ENCODE results near the gene PTPRN2.
A peak's percentile ranks its signal among the peaks of the same experiment; 100 is the strongest.
"Not testable (repeated sequence)": the region's sequence is repeated elsewhere in the genome, so short reads cannot be mapped to it uniquely, and the experiment has no call there.

PTPRN2 gene

GRCh38 chr7:158049271-158049670 is 538.4 kb downstream of the PTPRN2 start:
- no peak overlapping the region for H2BK5ac ChIP-seq (ENCODE audit: low read length)
- H3K23ac ChIP-seq (ENCODE audit: low read depth, low read length, poor library complexity) = no peak overlapping the region
- peak overlapping the region in 1 of 2 donors; percentile 37 for H3K4me3 ChIP-seq (ENCODE audit: low read length in 2 of 2)
- H2BK15ac ChIP-seq (ENCODE audit: low read length) = peak overlapping the region; percentile 11
- H3K27me3 ChIP-seq (ENCODE audit: control insufficient read depth in 3 of 3, insufficient read depth in 3 of 3, low read depth in 1 of 3, low read length in 3 of 3) = peaks cover 0 to 4% (median 0%) of the 10 kb centered on the region in 3 experiments
- H3K4me2 ChIP-seq (ENCODE audit: insufficient read depth, low read length, poor library complexity, severe bottlenecking) = no peak overlapping the region
- H2AFZ ChIP-seq (ENCODE audit: low read length) = no peak overlapping the region
- H4K8ac ChIP-seq (ENCODE audit: low read depth, low read length) = no peak overlapping the region
- H3K4ac ChIP-seq (ENCODE audit: low read length) = no peak overlapping the region
- H3K36me3 ChIP-seq (replicated peaks in 1 of 2; ENCODE audit: control insufficient read depth in 2 of 2, insufficient read depth in 2 of 2, low read length in 2 of 2) = no peaks in the 10 kb centered on the region
- H2BK12ac ChIP-seq (ENCODE audit: low read length) = no peak overlapping the region
- no peaks in the 10 kb centered on the region for H3K79me1 ChIP-seq (ENCODE audit: low read depth, low read length)
- peak overlapping the region; percentile 38 for H2AK5ac ChIP-seq (ENCODE audit: low read depth, low read length)
- H4K91ac ChIP-seq (ENCODE audit: low read depth, low read length, poor library complexity) = no peak overlapping the region
- H3K9ac ChIP-seq (ENCODE audit: low read depth, low read length, poor library complexity) = no peak overlapping the region
- H3K27ac ChIP-seq (replicated peaks; ENCODE audit: low read length) = no peak overlapping the region
- peak overlapping the region; percentile 14 for H2BK120ac ChIP-seq (ENCODE audit: low read depth, low read length)
- H3K4me1 ChIP-seq (ENCODE audit: control insufficient read depth in 2 of 2, insufficient read depth in 1 of 2, low read depth in 1 of 2, low read length in 2 of 2) = peaks cover 0 to 24% of the 10 kb centered on the region in 2 donors
- no CpG with 5 or more reads among the region's 8 CpGs for WGBS, 2 donors (ENCODE audit: extremely low coverage in 2 of 2, insufficient read length in 2 of 2, insufficient replicate concordance in 1 of 2)
- peak overlapping the region; percentile 65 for H3K18ac ChIP-seq (ENCODE audit: low read length)
- no peak overlapping the region for H3K14ac ChIP-seq (ENCODE audit: low read length)
- no peak for DNase-seq (ENCODE audit: low spot score)
- H3K9me3 ChIP-seq (replicated peaks in 1 of 2; ENCODE audit: control insufficient read depth in 2 of 2, insufficient read depth in 1 of 2, low read depth in 1 of 2, low read length in 2 of 2) = peaks cover 0 to 5% of the 10 kb centered on the region in 2 donors

- no peak overlapping the region for H3K4me2 ChIP-seq (ENCODE audit: insufficient read depth, low read length, poor library complexity, severe bottlenecking)
- no peak overlapping the region for H3K9ac ChIP-seq (ENCODE audit: low read depth, low read length, poor library complexity)
- H2AK5ac ChIP-seq (ENCODE audit: low read depth, low read length) = no peak overlapping the region
- H4K8ac ChIP-seq (ENCODE audit: low read depth, low read length) = peak overlapping the region; percentile 29
- no peak overlapping the region for H2BK5ac ChIP-seq (ENCODE audit: low read length)
- H2AFZ ChIP-seq (ENCODE audit: low read length) = no peak overlapping the region
- WGBS, 2 donors (ENCODE audit: extremely low coverage in 2 of 2, insufficient read length in 2 of 2, insufficient replicate concordance in 1 of 2) = 96% methylated on average over 1 of the region's 1 CpG; no CpG with 5 or more reads in 1 of the 2 donors
- H3K4ac ChIP-seq (ENCODE audit: low read length) = no peak overlapping the region
- H3K14ac ChIP-seq (ENCODE audit: low read length) = no peak overlapping the region
- no peak overlapping the region for H3K4me3 ChIP-seq (ENCODE audit: low read length in 2 of 2)
- peaks cover 0 to 4% (median 0%) of the 10 kb centered on the region in 3 experiments for H3K27me3 ChIP-seq (ENCODE audit: control insufficient read depth in 3 of 3, insufficient read depth in 3 of 3, low read depth in 1 of 3, low read length in 3 of 3)
- H2BK120ac ChIP-seq (ENCODE audit: low read depth, low read length) = no peak overlapping the region
- H2BK12ac ChIP-seq (ENCODE audit: low read length) = no peak overlapping the region
- peaks cover 0 to 26% of the 10 kb centered on the region in 2 donors for H3K4me1 ChIP-seq (ENCODE audit: control insufficient read depth in 2 of 2, insufficient read depth in 1 of 2, low read depth in 1 of 2, low read length in 2 of 2)
- H3K18ac ChIP-seq (ENCODE audit: low read length) = no peak overlapping the region
- no peak overlapping the region for H3K27ac ChIP-seq (replicated peaks; ENCODE audit: low read length)
- H3K23ac ChIP-seq (ENCODE audit: low read depth, low read length, poor library complexity) = no peak overlapping the region
- no peaks in the 10 kb centered on the region for H3K79me1 ChIP-seq (ENCODE audit: low read depth, low read length)
- no peak overlapping the region for H2BK15ac ChIP-seq (ENCODE audit: low read length)
- DNase-seq (ENCODE audit: low spot score) = no peak
- H3K9me3 ChIP-seq (replicated peaks in 1 of 2; ENCODE audit: control insufficient read depth in 2 of 2, insufficient read depth in 1 of 2, low read depth in 1 of 2, low read length in 2 of 2) = peaks cover 0 to 5% of the 10 kb centered on the region in 2 donors
- H3K36me3 ChIP-seq (replicated peaks in 1 of 2; ENCODE audit: control insufficient read depth in 2 of 2, insufficient read depth in 2 of 2, low read length in 2 of 2) = no peaks in the 10 kb centered on the region
- H4K91ac ChIP-seq (ENCODE audit: low read depth, low read length, poor library complexity) = no peak overlapping the region
Measured at GRCh38 chr7:158048569-158048968, 539.1 kb downstream of the PTPRN2 start.

- H4K91ac ChIP-seq (ENCODE audit: low read depth, low read length, poor library complexity) = peak overlapping the region; percentile 38
- peak overlapping the region; percentile 78 for H2BK12ac ChIP-seq (ENCODE audit: low read length)
- H3K27ac ChIP-seq (replicated peaks; ENCODE audit: low read length) = no peak overlapping the region
- no CpG with 5 or more reads among the region's 14 CpGs for WGBS, 2 donors (ENCODE audit: extremely low coverage in 2 of 2, insufficient read length in 2 of 2, insufficient replicate concordance in 1 of 2)
- DNase-seq (ENCODE audit: low spot score) = no peak
- peak overlapping the region; percentile 45 for H2BK15ac ChIP-seq (ENCODE audit: low read length)
- peak overlapping the region; percentile 25 for H3K14ac ChIP-seq (ENCODE audit: low read length)
- peak overlapping the region; percentile 62 for H3K23ac ChIP-seq (ENCODE audit: low read depth, low read length, poor library complexity)
- H3K36me3 ChIP-seq (replicated peaks in 1 of 2; ENCODE audit: control insufficient read depth in 2 of 2, insufficient read depth in 2 of 2, low read length in 2 of 2) = no peaks in the 10 kb centered on the region
- H2AK5ac ChIP-seq (ENCODE audit: low read depth, low read length) = peak overlapping the region; percentile 84
- no peak overlapping the region for H4K8ac ChIP-seq (ENCODE audit: low read depth, low read length)
- peak overlapping the region; percentile 56 for H2BK5ac ChIP-seq (ENCODE audit: low read length)
- H3K4me1 ChIP-seq (ENCODE audit: control insufficient read depth in 2 of 2, insufficient read depth in 1 of 2, low read depth in 1 of 2, low read length in 2 of 2) = peaks cover 0 to 22% of the 10 kb centered on the region in 2 donors
- peak overlapping the region; percentile 90 for H3K18ac ChIP-seq (ENCODE audit: low read length)
- peaks cover 0 to 5% of the 10 kb centered on the region in 2 donors for H3K9me3 ChIP-seq (replicated peaks in 1 of 2; ENCODE audit: control insufficient read depth in 2 of 2, insufficient read depth in 1 of 2, low read depth in 1 of 2, low read length in 2 of 2)
- no peaks in the 10 kb centered on the region for H3K79me1 ChIP-seq (ENCODE audit: low read depth, low read length)
- H3K27me3 ChIP-seq (ENCODE audit: control insufficient read depth in 3 of 3, insufficient read depth in 3 of 3, low read depth in 1 of 3, low read length in 3 of 3) = peaks cover 0 to 8% (median 0%) of the 10 kb centered on the region in 3 experiments
- no peak overlapping the region for H2AFZ ChIP-seq (ENCODE audit: low read length)
- H2BK120ac ChIP-seq (ENCODE audit: low read depth, low read length) = no peak overlapping the region
- H3K4me2 ChIP-seq (ENCODE audit: insufficient read depth, low read length, poor library complexity, severe bottlenecking) = no peak overlapping the region
- peak overlapping the region; percentile 78 for H3K9ac ChIP-seq (ENCODE audit: low read depth, low read length, poor library complexity)
- peak overlapping the region in 1 of 2 donors; percentile 11 for H3K4me3 ChIP-seq (ENCODE audit: low read length in 2 of 2)
- no peak overlapping the region for H3K4ac ChIP-seq (ENCODE audit: low read length)
Measured at GRCh38 chr7:158047391-158048059, 540.1 kb downstream of the PTPRN2 start.

GRCh38 chr7:158046246-158046645 is 541.4 kb downstream of the PTPRN2 start:
- not testable (repeated sequence) for DNase-seq (ENCODE audit: low spot score); H2BK15ac ChIP-seq (ENCODE audit: low read length)

More at GRCh38 chr7:158046246-158046645, 541.4 kb downstream of the PTPRN2 start:
- H3K27ac ChIP-seq (replicated peaks; ENCODE audit: low read length); H3K79me1 ChIP-seq (ENCODE audit: low read depth, low read length); H4K91ac ChIP-seq (ENCODE audit: low read depth, low read length, poor library complexity); H3K14ac ChIP-seq (ENCODE audit: low read length); H2AFZ ChIP-seq (ENCODE audit: low read length); H3K4me2 ChIP-seq (ENCODE audit: insufficient read depth, low read length, poor library complexity, severe bottlenecking); H3K36me3 ChIP-seq (replicated peaks in 1 of 2; ENCODE audit: control insufficient read depth in 2 of 2, insufficient read depth in 2 of 2, low read length in 2 of 2); H3K27me3 ChIP-seq (ENCODE audit: control insufficient read depth in 3 of 3, insufficient read depth in 3 of 3, low read depth in 1 of 3, low read length in 3 of 3); H4K8ac ChIP-seq (ENCODE audit: low read depth, low read length); H3K4ac ChIP-seq (ENCODE audit: low read length); H2BK120ac ChIP-seq (ENCODE audit: low read depth, low read length); H2BK5ac ChIP-seq (ENCODE audit: low read length); H2AK5ac ChIP-seq (ENCODE audit: low read depth, low read length); H3K4me3 ChIP-seq (ENCODE audit: low read length in 2 of 2); H3K9me3 ChIP-seq (replicated peaks in 1 of 2; ENCODE audit: control insufficient read depth in 2 of 2, insufficient read depth in 1 of 2, low read depth in 1 of 2, low read length in 2 of 2): not testable (repeated sequence)
- no CpG with 5 or more reads among the region's 12 CpGs for WGBS, 2 donors (ENCODE audit: extremely low coverage in 2 of 2, insufficient read length in 2 of 2, insufficient replicate concordance in 1 of 2)
- peak overlapping the region; percentile 10 for H3K23ac ChIP-seq (ENCODE audit: low read depth, low read length, poor library complexity)
- peak overlapping the region; percentile 2 for H2BK12ac ChIP-seq (ENCODE audit: low read length)
- peaks cover 0 to 19% of the 10 kb centered on the region in 2 donors for H3K4me1 ChIP-seq (ENCODE audit: control insufficient read depth in 2 of 2, insufficient read depth in 1 of 2, low read depth in 1 of 2, low read length in 2 of 2)
- H3K9ac ChIP-seq (ENCODE audit: low read depth, low read length, poor library complexity) = peak overlapping the region; percentile 57
- H3K18ac ChIP-seq (ENCODE audit: low read length) = peak overlapping the region; percentile 44
